ENCODE measurements around the gene BNIP3.

BNIP3 gene

DNA sequence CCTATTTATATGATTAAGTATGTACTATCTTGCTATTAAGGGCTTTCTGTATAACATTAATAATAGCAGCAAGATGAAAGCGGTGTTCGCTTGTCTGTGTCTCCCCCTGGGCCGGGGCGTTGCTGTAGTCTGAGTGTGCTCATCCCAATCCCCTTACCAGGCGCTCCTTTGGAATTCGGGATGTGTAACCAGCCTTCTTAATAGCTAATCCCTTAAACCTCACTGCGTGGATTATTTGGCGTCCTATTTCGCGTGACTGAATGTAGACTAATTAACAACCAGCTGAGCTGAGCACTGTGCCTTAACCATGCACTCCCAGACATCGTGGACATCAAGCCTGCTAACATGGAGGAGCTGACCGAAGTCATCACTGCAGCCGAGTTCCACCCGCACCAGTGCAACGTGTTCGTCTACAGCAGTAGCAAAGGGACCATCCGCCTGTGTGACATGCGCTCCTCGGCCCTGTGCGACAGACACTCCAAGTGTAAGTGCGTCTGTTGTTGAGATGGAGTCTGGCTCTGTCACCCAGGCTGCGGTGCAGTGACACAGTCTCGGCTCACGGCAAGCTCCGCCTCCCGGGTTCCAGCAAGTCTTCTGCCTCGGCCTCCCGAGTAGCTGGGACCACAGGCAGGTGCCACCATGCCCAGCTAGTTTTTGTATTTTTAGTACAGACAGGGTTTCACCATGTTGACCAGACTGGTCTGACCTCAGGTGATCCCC, 36.6 kb downstream of the BNIP3 start:
- H3K4me1 Mint-ChIP-seq: no peaks in the 10 kb centered on the region
- DNase-seq (ENCODE audit: low spot score in 2 of 2) (no peak), ATAC-seq (ENCODE audit: low read depth) (no peak)
- H3K9me3 Mint-ChIP-seq: no peaks in the 10 kb centered on the region
- H3K27me3 Mint-ChIP-seq: no peaks in the 10 kb centered on the region
- H3K27ac Mint-ChIP-seq: no peak overlapping the region
- H3K36me3 Mint-ChIP-seq: peaks cover 46% of the 10 kb centered on the region
- H3K4me3 Mint-ChIP-seq: no peak overlapping the region

DNA sequence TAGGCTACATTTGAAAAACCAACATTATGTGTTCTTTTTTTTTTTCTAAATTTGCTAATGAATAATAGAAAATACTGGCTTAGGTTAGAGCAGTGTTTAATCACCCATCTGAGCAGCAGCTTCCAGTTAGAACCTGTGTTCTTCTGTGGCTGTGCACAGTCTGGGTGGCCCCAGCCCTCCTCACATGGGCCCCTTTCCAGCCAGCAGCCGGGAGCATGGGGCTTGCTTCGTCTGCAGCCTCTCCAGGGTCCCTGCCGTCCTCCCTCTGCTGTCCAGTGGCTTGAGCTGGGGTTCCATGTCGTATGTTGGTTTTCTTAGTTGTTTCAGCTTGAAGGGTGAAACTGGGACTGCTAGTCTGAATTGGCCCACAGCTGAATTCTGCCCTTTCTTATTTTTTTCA, 37.3 kb downstream of the BNIP3 start:
- H3K27ac Mint-ChIP-seq: no peak overlapping the region
- H3K27me3 Mint-ChIP-seq: no peaks in the 10 kb centered on the region
- no peaks in the 10 kb centered on the region for H3K9me3 Mint-ChIP-seq
- ATAC-seq (ENCODE audit: low read depth) (no peak), DNase-seq (ENCODE audit: low spot score in 2 of 2) (no peak)
- no peak overlapping the region for H3K4me3 Mint-ChIP-seq
- H3K4me1 Mint-ChIP-seq: no peaks in the 10 kb centered on the region
- peaks cover 44% of the 10 kb centered on the region for H3K36me3 Mint-ChIP-seq

DNA sequence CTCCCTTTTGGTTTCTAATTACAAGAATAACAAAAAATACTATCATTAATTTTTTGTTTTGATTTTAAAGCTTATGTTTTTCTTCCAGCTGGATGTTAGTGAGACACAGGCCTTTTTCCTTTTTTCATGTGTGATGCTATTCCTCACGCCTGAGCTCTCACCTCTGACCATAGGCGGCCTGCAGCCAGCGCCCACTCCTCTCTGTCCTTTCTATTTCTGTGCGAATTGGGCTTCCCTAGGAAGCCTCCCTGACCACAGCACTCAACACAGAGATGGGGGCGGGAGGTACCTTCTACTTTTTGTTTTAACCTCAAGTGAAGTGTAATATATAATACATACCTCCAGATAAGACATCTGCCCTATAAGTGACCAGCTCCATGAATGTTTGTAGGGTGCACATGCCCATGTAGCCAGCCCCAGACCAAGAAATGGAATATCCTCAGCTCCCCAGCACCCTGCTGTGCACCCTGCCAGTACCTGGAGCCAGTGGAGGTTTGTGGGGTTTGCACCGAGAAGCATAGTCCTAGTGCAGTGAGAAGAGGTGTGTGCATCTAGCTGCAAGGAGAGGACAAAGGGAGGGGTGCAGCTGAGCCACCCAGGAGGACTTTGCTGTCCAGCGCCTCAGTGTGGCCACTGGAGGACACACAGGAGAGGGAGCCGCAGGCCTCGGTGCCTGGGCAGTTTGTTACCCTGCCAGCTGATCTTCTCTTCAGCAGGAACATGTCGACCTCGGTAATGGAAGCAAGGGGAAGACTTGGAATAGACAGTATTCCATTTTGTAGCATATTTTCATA, 38.5 kb downstream of the BNIP3 start:
- Mint-ChIP-seq H3K4me1 (no peaks in the 10 kb centered on the region), H3K27ac (no peak overlapping the region), H3K36me3 (peaks cover 47% of the 10 kb centered on the region), H3K9me3 (no peaks in the 10 kb centered on the region), H3K27me3 (no peaks in the 10 kb centered on the region), H3K4me3 (no peak overlapping the region)
- no peak for DNase-seq (ENCODE audit: low spot score in 2 of 2)
- no peak for ATAC-seq (ENCODE audit: low read depth)

DNA sequence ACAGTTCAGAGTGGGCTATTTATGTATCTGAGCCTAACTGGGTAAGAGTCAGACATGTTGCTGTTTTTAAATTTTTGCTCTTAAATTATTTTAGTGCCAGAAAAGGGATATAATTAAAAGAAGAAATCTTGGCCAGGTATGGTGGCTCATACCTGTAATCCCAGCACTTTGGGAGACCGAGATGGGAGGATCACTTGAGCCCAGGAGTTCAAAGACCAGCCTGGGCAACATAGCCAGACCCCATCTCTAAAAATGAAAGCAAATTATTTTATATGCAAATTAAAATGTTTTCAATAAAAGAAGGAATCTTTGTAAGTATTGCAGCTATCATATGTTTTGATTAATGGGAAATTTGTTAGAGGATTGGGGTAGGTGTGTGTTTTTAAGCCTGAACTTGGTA, 39.3 kb downstream of the BNIP3 start:
- H3K27me3 Mint-ChIP-seq: no peaks in the 10 kb centered on the region
- no peak overlapping the region for H3K4me3 Mint-ChIP-seq
- no peak overlapping the region for H3K27ac Mint-ChIP-seq
- peaks cover 44% of the 10 kb centered on the region for H3K36me3 Mint-ChIP-seq
- no peaks in the 10 kb centered on the region for H3K4me1 Mint-ChIP-seq
- DNase-seq (ENCODE audit: low spot score in 2 of 2) (no peak), ATAC-seq (ENCODE audit: low read depth) (no peak)
- no peaks in the 10 kb centered on the region for H3K9me3 Mint-ChIP-seq

DNA sequence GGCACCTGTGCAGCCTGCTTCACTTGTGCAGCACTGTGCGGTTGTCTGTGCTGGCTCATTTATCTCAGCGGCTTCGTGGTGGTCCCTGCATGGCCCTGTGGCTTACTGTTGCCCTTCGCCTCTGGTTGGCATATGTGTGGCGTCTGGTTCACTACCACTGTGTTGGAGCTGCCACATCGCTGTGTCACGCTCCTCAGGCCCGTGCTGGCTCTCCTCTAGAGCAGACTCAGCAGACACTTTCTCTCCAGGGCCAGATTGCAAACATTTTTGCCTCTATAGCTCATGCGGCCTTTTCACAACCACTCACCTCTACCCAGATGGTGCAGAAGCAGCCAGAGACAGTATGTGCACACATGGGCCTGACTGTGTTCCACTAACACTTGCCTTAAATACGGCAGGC, 43.0 kb downstream of the BNIP3 start:
- Mint-ChIP-seq H3K4me1 (no peaks in the 10 kb centered on the region), H3K9me3 (no peaks in the 10 kb centered on the region), H3K36me3 (peaks cover 23% of the 10 kb centered on the region), H3K27ac (no peak overlapping the region), H3K4me3 (no peak overlapping the region), H3K27me3 (no peaks in the 10 kb centered on the region)
- DNase-seq (ENCODE audit: low spot score in 2 of 2) (no peak), ATAC-seq (ENCODE audit: low read depth) (no peak)

DNA sequence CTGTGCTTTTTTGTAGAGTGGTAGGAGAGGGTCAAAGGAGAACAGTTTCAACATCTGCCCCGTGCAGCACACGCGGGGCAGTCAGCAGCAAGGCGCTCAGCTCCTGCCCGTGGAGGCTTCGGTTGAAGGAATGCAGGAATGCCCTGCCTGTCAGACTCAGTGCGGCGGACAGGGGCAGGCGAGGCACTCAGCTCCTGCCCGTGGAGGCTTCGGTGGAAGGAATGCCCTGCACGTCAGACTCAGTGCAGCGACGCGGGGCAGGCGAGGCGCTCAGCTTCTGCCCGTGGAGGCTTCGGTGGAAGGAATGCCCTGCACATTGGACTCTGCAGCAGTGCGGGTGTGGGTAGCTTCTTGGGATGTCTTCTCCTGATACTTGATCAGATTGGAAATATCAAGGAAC, 43.9 kb downstream of the BNIP3 start:
- peaks cover 22% of the 10 kb centered on the region for H3K36me3 Mint-ChIP-seq
- ATAC-seq (ENCODE audit: low read depth) (no peak), DNase-seq (ENCODE audit: low spot score in 2 of 2) (no peak)
- no peaks in the 10 kb centered on the region for H3K4me1 Mint-ChIP-seq
- no peak overlapping the region for H3K27ac Mint-ChIP-seq
- H3K9me3 Mint-ChIP-seq: no peaks in the 10 kb centered on the region
- no peaks in the 10 kb centered on the region for H3K27me3 Mint-ChIP-seq
- no peak overlapping the region for H3K4me3 Mint-ChIP-seq

DNA sequence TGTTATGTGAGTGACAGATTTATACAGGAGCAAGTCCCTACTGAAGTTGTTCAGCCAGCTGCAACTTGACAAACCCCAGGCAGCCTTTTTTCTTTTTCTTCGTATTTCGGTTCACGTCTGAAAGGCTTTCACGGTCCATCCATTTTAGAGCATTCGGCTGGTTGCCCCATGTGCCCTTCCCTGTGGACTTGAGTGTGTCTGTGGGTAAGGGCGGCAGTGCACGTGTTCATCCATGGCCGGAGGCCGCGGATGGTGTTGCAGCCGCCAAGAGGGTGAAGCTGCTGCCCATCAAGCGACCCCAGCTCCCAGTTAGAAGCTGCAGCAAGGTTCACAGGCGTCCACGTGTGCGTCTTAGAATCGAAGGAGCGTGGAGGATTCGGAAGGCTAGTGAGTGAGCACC, 45.0 kb downstream of the BNIP3 start:
- Mint-ChIP-seq H3K4me1 (no peaks in the 10 kb centered on the region), H3K27ac (no peak overlapping the region), H3K36me3 (peaks cover 22% of the 10 kb centered on the region), H3K27me3 (no peaks in the 10 kb centered on the region), H3K9me3 (no peaks in the 10 kb centered on the region), H3K4me3 (no peak overlapping the region)
- ATAC-seq (ENCODE audit: low read depth) (no peak), DNase-seq (ENCODE audit: low spot score in 2 of 2) (no peak)

DNA sequence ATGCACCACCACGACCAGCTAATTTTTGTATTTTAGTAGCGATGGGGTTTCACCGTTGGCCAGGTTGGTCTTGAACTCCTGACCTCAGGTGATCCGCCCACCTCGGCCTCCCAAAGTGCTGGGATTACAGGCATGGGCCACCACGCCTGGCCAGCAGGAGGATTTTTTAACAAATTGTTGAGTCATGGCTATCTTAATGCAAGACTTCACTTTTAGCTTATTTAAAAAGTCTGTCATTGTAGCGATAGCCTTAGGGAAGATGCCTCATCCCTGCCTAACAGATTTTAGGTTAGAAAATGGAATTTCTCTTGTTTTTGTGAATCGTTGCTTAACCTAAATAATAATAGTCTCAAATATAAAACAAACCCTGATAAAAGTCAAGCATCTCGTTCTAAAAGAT, 45.4 kb downstream of the BNIP3 start:
- Mint-ChIP-seq H3K4me1 (no peaks in the 10 kb centered on the region), H3K27me3 (no peaks in the 10 kb centered on the region), H3K36me3 (peaks cover 19% of the 10 kb centered on the region), H3K9me3 (no peaks in the 10 kb centered on the region), H3K4me3 (no peak overlapping the region), H3K27ac (no peak overlapping the region)
- DNase-seq (ENCODE audit: low spot score in 2 of 2) (no peak), ATAC-seq (ENCODE audit: low read depth) (no peak)

DNA sequence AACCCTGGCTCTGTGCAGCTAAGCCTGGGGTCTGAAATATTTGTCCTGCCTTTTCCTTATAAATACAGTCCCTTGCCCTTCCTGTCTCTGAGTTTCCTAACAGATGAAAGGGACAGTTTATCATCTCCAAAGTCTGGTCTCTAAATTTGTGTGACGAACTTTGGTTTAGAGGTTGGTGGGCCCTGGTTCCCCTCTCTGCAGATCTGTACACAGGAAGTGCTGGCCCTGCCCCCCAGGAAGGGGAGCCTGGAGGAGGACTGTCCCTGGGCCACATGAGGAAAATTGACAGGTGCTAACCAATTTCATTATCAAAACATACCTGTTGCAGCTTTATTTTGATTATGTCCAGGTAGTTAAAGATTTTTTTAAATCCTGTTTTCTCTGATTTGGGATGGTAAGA, 46.5 kb downstream of the BNIP3 start:
- DNase-seq (ENCODE audit: low spot score in 2 of 2) (no peak), ATAC-seq (ENCODE audit: low read depth) (no peak)
- H3K27ac Mint-ChIP-seq: no peak overlapping the region
- H3K36me3 Mint-ChIP-seq: peaks cover 14% of the 10 kb centered on the region
- no peaks in the 10 kb centered on the region for H3K27me3 Mint-ChIP-seq
- H3K4me3 Mint-ChIP-seq: no peak overlapping the region
- H3K9me3 Mint-ChIP-seq: no peaks in the 10 kb centered on the region
- peaks cover 8% of the 10 kb centered on the region for H3K4me1 Mint-ChIP-seq

DNA sequence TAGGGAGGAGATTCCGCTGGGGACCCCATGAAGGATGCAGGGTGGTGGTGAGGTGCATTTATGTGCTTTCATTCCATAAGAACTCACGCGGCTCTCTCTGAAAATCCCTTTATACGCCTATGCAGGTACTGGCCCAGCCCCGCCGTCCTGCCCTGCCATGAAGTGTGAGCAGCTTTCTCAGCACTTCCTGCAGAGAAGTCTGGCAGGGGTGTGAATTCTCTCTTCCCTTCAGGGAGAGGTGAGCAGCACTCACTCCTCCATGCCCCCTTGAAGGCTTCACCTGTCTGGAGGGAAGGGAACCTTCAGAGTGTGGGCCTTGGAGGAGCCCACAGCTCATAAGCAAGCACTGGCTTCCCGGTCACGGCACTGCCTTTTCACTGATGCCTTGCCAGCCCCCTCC, 47.0 kb downstream of the BNIP3 start:
- DNase-seq (ENCODE audit: low spot score in 2 of 2) (no peak), ATAC-seq (ENCODE audit: low read depth) (no peak)
- peaks cover 16% of the 10 kb centered on the region for H3K36me3 Mint-ChIP-seq
- no peak overlapping the region for H3K4me3 Mint-ChIP-seq
- H3K27ac Mint-ChIP-seq: no peak overlapping the region
- H3K4me1 Mint-ChIP-seq: peaks cover 13% of the 10 kb centered on the region
- no peaks in the 10 kb centered on the region for H3K27me3 Mint-ChIP-seq
- no peaks in the 10 kb centered on the region for H3K9me3 Mint-ChIP-seq

DNA sequence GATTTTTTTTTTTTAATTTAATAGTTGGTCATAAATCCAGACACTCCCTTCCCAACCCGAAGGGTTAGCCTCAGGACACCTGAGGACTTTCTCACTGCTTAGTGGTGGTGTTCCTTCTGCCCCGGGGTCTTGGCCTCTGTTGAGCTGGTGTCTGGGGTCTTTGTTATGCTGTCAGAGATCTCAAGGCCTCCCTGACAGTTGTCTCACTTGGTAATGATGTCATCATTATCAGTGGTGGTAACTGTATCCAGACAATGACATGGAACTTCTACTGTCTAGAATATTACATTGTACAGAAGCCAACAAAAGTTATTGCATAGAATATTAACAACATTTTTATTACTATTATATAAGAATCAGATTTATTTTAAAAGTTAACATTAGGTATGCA, 48.0 kb downstream of the BNIP3 start:
- Mint-ChIP-seq H3K4me3 (no peak overlapping the region), H3K4me1 (peaks cover 22% of the 10 kb centered on the region), H3K27me3 (no peaks in the 10 kb centered on the region), H3K36me3 (peaks cover 19% of the 10 kb centered on the region), H3K9me3 (no peaks in the 10 kb centered on the region), H3K27ac (no peak overlapping the region)
- ATAC-seq (ENCODE audit: low read depth): no peak
- DNase-seq (ENCODE audit: low spot score in 2 of 2): no peak

DNA sequence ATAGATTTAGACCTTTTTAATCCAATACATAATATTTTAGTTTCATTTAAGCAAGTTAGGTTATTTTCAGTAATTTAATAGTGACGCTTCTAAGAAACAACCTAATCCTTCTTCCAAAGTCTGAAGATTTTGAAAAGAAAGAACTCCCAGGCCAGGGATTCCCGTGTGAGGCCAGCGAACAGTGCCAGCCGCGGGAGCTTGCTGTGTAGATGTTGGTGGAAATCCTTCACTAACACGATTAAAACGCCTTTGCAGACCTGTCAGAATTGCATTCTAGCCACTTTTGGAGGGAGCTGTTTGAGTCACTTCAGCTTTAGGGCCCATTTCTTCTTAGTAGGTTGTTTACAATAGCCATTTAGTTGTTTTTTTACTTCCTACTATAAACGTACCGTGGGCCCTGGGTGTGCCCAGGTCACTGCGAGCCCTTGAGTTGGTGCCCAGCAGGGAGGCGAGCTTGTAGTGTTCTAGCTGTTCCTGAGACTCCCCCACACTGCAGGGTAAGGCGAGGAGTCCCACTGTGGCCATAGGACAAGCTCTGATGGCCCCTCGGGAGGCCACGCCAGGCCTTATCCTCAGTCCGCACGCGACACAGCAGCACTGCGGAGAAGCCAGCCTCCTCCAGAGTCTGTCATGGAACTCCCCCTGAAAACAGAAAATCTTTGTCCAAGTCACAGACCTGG, 48.6 kb downstream of the BNIP3 start:
- Mint-ChIP-seq H3K4me1 (peaks cover 27% of the 10 kb centered on the region), H3K4me3 (no peak overlapping the region), H3K9me3 (no peaks in the 10 kb centered on the region), H3K36me3 (peaks cover 15% of the 10 kb centered on the region), H3K27me3 (no peaks in the 10 kb centered on the region), H3K27ac (no peak overlapping the region)
- DNase-seq (ENCODE audit: low spot score in 2 of 2): no peak
- no peak for ATAC-seq (ENCODE audit: low read depth)

DNA sequence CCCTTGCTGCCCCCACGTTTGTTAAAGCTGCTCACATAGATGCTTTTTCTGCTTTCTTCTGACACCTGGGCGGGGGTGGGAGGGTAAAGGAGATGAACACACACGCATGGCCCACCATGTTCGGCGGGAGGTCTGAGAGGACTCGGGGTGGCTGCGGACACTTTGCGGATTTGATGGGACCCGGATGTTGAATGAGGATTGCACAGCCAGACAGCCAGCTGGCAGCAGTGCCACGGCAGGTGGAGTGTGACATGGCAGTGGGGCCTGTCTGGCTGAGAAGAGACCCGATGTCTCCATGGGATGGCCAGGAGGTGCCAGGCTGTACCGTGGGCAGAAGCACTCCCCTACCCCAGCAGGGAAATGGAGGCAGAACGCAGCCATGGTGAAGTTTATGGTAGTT, 49.7 kb downstream of the BNIP3 start:
- H3K4me1 Mint-ChIP-seq: peaks cover 36% of the 10 kb centered on the region
- ATAC-seq (ENCODE audit: low read depth): no peak
- peaks cover 13% of the 10 kb centered on the region for H3K36me3 Mint-ChIP-seq
- no peaks in the 10 kb centered on the region for H3K9me3 Mint-ChIP-seq
- H3K27me3 Mint-ChIP-seq: no peaks in the 10 kb centered on the region
- DNase-seq (ENCODE audit: low spot score in 2 of 2): no peak
- H3K27ac Mint-ChIP-seq: no peak overlapping the region
- H3K4me3 Mint-ChIP-seq: no peak overlapping the region

DNA sequence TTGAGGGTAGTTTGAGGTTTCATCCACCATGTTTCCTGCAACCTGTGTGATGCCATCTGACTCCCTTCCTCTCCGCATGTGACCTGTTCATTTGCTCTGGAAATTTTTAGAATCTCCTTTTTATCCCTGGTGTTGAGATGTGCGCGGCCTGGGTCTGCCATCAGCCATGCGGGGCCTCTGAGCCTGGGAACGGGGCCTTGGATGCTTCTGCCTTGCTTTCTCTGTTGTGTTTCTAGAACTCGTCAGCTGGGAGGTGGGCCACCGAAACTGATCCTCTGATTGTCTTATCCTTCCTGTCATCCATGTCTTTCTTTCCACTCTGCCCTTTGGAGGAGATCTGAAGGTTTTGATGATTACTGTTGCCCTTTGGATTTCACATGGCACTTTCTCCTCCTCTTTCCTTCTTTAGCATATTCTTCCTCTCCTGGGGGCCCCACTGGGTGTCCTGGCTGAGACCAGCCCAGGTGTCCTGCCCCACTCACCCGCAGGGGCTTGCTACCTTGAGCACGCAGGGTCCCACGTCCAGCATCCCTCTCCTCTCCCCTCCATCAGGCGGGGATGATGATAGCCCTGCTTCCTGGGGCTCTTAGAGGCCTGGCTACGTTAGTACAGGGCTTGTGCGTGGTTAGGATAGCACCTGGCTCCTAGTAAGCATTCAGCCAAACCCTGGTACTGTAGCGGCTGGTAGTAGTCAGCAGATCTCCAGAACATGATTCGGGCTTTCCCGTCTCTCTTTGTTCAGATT, 51.0 kb downstream of the BNIP3 start:
- ATAC-seq (ENCODE audit: low read depth): no peak
- no peaks in the 10 kb centered on the region for H3K9me3 Mint-ChIP-seq
- H3K27me3 Mint-ChIP-seq: no peaks in the 10 kb centered on the region
- no peak for DNase-seq (ENCODE audit: low spot score in 2 of 2)
- peaks cover 40% of the 10 kb centered on the region for H3K4me1 Mint-ChIP-seq
- H3K27ac Mint-ChIP-seq: peak overlapping the region; percentile 77
- H3K36me3 Mint-ChIP-seq: peaks cover 14% of the 10 kb centered on the region
- no peak overlapping the region for H3K4me3 Mint-ChIP-seq
